ENCODE data around the gene PLCXD1. TPM values are rescaled to one million over a fixed set of nuclear protein-coding genes. Genes with fewer than 3 reads are reported as not detected.
"Not testable (repeated sequence)": the region's sequence is repeated elsewhere in the genome, so short reads cannot be mapped to it uniquely, and the experiment has no call there.

PLCXD1 gene
- total RNA-seq, 4 donors from 2014 or later = 2.1 to 8.9 (median 2.4) TPM

DNA sequence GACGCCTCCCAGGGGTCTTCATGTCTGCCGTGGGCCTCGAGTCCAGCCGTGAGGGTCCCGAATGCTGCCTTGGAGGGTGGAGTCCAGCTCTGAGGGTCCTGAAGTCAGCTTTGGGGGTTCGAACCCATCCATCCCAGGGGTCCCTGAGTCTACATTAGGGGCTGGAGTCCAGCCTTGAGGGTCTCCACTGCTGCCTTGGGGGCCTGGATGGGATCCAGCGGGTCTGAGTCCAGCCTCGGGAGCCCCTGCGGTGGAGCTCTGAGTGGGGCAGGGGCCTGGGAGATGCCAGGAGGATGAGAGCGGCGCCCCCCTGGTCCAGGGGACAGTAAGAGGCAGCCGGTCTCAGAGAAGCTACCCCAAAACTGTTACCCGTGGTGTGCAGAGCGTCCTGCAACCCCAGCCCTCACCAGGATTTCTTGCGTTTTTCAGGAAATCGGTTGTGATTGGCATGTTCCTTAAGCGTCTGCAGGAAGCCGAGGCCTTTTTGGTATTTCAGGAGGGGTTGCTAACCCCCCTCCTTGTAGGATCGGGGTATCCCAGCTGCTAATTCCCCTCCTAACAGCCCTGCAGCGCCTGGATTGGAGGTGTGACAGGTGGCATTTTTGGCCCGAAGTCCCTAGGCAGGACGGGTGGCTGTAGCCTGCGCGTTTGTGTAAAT lies 39.1 kb downstream of the PLCXD1 start:
- no peaks in the 10 kb centered on the region for H3K9me3 ChIP-seq
- peaks cover 5 to 11% (median 10%) of the 10 kb centered on the region in 4 donors for H3K36me3 ChIP-seq
- H3K4me3 ChIP-seq = peak overlapping the region; percentile 94 to 99 (median 96)
- peak overlapping the region; percentile 84 to 99 (median 93) for H3K27ac ChIP-seq (replicated peaks in 1 of 4)
- peaks cover 0 to 13% (median 2%) of the 10 kb centered on the region in 4 donors for H3K27me3 ChIP-seq
- intact Hi-C loops (cut with DNase I) = no loop called here
- peaks cover 20 to 57% (median 39%) of the 10 kb centered on the region in 4 donors for H3K4me1 ChIP-seq
- DNase-seq (ENCODE audit: extremely low spot score) = no peak
- TF ChIP-seq POLR2AphosphoS5 (IDR thresholded peaks at IDR 0.05) (no peak), EP300 (IDR thresholded peaks at IDR 0.05) (no peak), POLR2A (IDR thresholded peaks at IDR 0.05; ENCODE audit: low read depth) (no peak), CTCF (IDR thresholded peaks at IDR 0.05) (no peak)
- 11% methylated on average over 6 of the region's 24 CpGs for WGBS

DNA sequence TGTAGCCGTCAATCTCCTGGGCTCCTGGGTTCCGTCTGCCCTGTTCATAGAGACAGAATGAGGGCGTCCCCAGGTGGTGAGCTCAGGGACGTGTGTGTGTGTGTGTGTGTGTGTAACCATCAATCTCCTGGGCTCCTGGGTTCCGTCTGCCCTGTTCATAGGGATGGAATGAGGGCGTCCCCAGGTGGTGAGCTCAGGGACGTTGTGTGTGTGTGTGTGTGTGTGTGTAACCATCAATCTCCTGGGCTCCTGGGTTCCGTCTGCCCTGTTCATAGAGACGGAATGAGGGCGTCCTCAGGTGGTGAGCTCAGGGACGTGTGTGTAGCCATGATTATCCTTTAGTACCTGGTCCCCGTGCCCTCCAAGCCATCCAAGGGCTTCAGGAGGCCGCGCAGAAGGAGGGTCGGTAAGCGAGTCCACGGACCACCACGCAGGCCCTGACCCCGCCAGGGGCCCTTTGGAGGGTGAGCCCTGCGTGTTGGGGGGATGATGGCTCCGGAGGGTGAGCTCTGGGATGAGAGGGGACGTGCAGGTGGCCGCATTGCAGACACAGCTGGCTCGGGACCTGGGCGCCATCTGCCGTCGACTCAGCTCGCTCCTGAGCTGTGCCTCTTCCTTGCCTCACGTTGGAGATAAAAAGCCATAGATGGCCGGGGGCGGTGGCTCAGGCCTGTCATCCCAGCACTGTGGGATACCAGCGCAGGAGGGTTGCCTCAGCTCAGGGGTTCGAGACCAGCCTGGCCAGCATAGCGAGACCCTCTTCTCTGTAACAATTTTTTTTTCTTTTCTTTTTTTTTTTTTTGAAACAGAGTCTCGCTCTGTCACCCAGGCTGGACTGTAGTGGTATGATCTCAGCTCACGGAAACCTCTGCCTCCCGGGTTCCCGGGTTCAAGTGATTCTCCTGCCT lies 42.8 kb downstream of the PLCXD1 start:
- DNase-seq (ENCODE audit: extremely low spot score) = no peak
- Histone ChIP-seq H3K36me3 (no peaks in the 10 kb centered on the region), H3K4me3 (no peak overlapping the region), H3K9me3 (no peaks in the 10 kb centered on the region), H3K27me3 (peaks cover 0 to 37% (median 2%) of the 10 kb centered on the region in 4 donors), H3K4me1 (peaks cover 20 to 38% (median 22%) of the 10 kb centered on the region in 4 donors), H3K27ac (replicated peaks in 1 of 4) (no peak overlapping the region)
- TF ChIP-seq CTCF (IDR thresholded peaks at IDR 0.05) = no peak
- TF ChIP-seq POLR2A (IDR thresholded peaks at IDR 0.05; ENCODE audit: low read depth) = no peak
- no peak for TF ChIP-seq EP300 (IDR thresholded peaks at IDR 0.05)
- WGBS = 47% methylated on average over 34 of the region's 38 CpGs
- intact Hi-C loops (cut with DNase I) = no loop called here

- H3K4me3 ChIP-seq; DNase-seq (ENCODE audit: extremely low spot score); H3K36me3 ChIP-seq; H3K27ac ChIP-seq (replicated peaks in 1 of 4); H3K9me3 ChIP-seq; intact Hi-C loops (cut with DNase I): not testable (repeated sequence)
- Histone ChIP-seq H3K4me1 (peaks cover 16 to 34% (median 18%) of the 10 kb centered on the region in 4 donors), H3K27me3 (peaks cover 0 to 37% (median 2%) of the 10 kb centered on the region in 4 donors)
- 77% methylated on average over 14 of the region's 14 CpGs for WGBS
Measured at GRCh38 chrX:324664-325063, 43.5 kb downstream of the PLCXD1 start.

DNA sequence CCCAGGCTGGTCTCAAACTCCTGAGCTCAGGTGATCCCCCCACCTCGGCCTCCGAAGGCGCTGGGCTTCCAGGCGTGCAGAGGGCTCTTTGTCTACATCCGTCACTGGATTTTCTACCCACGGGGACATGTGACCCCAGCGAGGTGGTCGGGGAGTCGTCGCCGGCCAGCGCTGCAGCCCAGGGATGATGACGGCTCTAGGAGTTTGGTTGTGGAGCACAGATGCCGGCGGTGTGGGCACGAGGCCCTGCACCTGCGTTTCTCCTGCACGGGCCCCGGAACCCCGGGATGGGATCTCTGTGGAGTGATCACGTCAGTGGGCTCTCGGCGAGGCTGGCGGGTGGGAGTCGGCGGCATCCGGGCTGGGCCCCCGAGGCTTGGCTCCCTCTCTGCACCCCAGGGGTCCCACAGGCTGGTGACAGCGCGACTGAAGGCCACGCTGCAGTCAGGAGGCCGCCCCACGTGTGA lies 46.5 kb downstream of the PLCXD1 start:
- no peak overlapping the region for H3K27ac ChIP-seq (replicated peaks in 1 of 4)
- no peak overlapping the region for H3K4me3 ChIP-seq
- TF ChIP-seq CTCF (IDR thresholded peaks at IDR 0.05) (no peak), POLR2AphosphoS5 (IDR thresholded peaks at IDR 0.05) (no peak), EP300 (IDR thresholded peaks at IDR 0.05) (no peak), POLR2A (IDR thresholded peaks at IDR 0.05; ENCODE audit: low read depth) (no peak)
- 87% methylated on average over 6 of the region's 33 CpGs for whole genome bisulfite sequencing
- H3K27me3 ChIP-seq = peaks cover 0 to 65% (median 11%) of the 10 kb centered on the region in 4 donors
- no peaks in the 10 kb centered on the region for H3K9me3 ChIP-seq
- H3K4me1 ChIP-seq = peaks cover 11 to 30% (median 19%) of the 10 kb centered on the region in 4 donors
- DNase-seq (ENCODE audit: extremely low spot score) = no peak
- H3K36me3 ChIP-seq = peaks cover 0 to 1% (median under 1%) of the 10 kb centered on the region in 4 donors
- intact Hi-C loops (cut with DNase I) = no loop called here
